GM23338 (cell line): ENCODE results near the gene CNOT6L. TPM values are rescaled to one million over a fixed set of nuclear protein-coding genes. Genes with fewer than 3 reads are reported as not detected.

Source experiments
- ATAC-seq: fragments of 200-7000 bp; cut with Tn5 transposase; 3 replicates; pipeline ENCODE4 v1.9.1; 2020
- DNase-seq: peaks from one replicate; pipeline ENCODE4 v3.0.0-alpha.2; 2015; ENCODE audit warnings: low spot score
- H2AFZ ChIP-seq: fragments of 200-600 bp; sonication (generic); 2 replicates; pipeline ENCODE4 v1.8.0; 2016; ENCODE audit warnings: antibody characterized with exemption, mild to moderate bottlenecking, moderate library complexity
- H3F3A ChIP-seq: fragments of 200-600 bp; sonication (generic); replicated peaks from 2 replicates; pipeline ENCODE4 v1.8.0; 2017; ENCODE audit warnings: antibody characterized with exemption, mixed run types, low read depth
- H3K27ac ChIP-seq: fragments of 200-600 bp; sonication (generic); 2 replicates; pipeline ENCODE4 v1.6.1; 2016; ENCODE audit warnings: low read depth
- H3K27me3 ChIP-seq: fragments of 200-600 bp; sonication (generic); 2 replicates; pipeline ENCODE4 v1.8.0; 2016; ENCODE audit warnings: mild to moderate bottlenecking, mixed run types, moderate library complexity; ENCODE audit not compliant: insufficient read depth
- H3K36me3 ChIP-seq: fragments of 200-600 bp; sonication (generic); 2 replicates; pipeline ENCODE4 v1.8.0; 2016; ENCODE audit warnings: mild to moderate bottlenecking; ENCODE audit not compliant: insufficient read depth
- H3K4me1 ChIP-seq: fragments of 200-600 bp; sonication (generic); 2 replicates; pipeline ENCODE4 v1.8.0; 2016; ENCODE audit warnings: mild to moderate bottlenecking, moderate library complexity; ENCODE audit not compliant: insufficient read depth
- H3K4me2 ChIP-seq: fragments of 200-600 bp; sonication (generic); 2 replicates; pipeline ENCODE4 v1.7.1; 2017; ENCODE audit warnings: mixed run types
- H3K4me3 ChIP-seq: fragments of 200-600 bp; sonication (generic); 2 replicates; pipeline ENCODE4 v1.6.1; 2016; ENCODE audit warnings: mixed run types
- H3K79me2 ChIP-seq: fragments of 200-600 bp; sonication (generic); replicated peaks from 2 replicates; pipeline ENCODE4 v1.8.0; 2017; ENCODE audit warnings: mild to moderate bottlenecking; ENCODE audit not compliant: insufficient read depth
- H3K9me2 ChIP-seq: fragments of 200-600 bp; sonication (generic); 2 replicates; pipeline ENCODE4 v1.8.0; 2017; ENCODE audit not compliant: insufficient read depth
- H4K20me1 ChIP-seq: fragments of 200-600 bp; sonication (generic); replicated peaks from 2 replicates; pipeline ENCODE4 v1.8.0; 2017; ENCODE audit warnings: mild to moderate bottlenecking; ENCODE audit not compliant: insufficient read depth
- H3K27ac Mint-ChIP-seq: 2 replicates; pipeline ENCODE4 v1.8.0; 2020; ENCODE audit warnings: inconsistent platforms, mild to moderate bottlenecking, moderate library complexity, mixed read lengths
- H3K27me3 Mint-ChIP-seq: 3 replicates; pipeline ENCODE4 v1.8.0; 2022; ENCODE audit warnings: low read depth, mild to moderate bottlenecking, moderate library complexity, mixed read lengths, inconsistent platforms; ENCODE audit not compliant: insufficient read depth, poor library complexity
- H3K36me3 Mint-ChIP-seq: 3 replicates; pipeline ENCODE4 v1.8.0; 2021; ENCODE audit warnings: low read depth, mild to moderate bottlenecking, inconsistent platforms, moderate library complexity, mixed read lengths
- H3K4me1 Mint-ChIP-seq: 3 replicates; pipeline ENCODE4 v1.8.0; 2020; ENCODE audit warnings: mild to moderate bottlenecking, inconsistent platforms, mixed read lengths
- H3K4me3 Mint-ChIP-seq: 3 replicates; pipeline ENCODE4 v1.8.0; 2021; ENCODE audit warnings: moderate library complexity, mild to moderate bottlenecking, inconsistent platforms, mixed read lengths
- H3K9me3 Mint-ChIP-seq: 3 replicates; pipeline ENCODE4 v1.8.0; 2020; ENCODE audit warnings: moderate library complexity, mild to moderate bottlenecking, inconsistent platforms, mixed read lengths
- CREB1 ChIP-seq: fragments of 250-450 bp; sonication (Bioruptor Pico); IDR thresholded peaks from 2 replicates; pipeline ENCODE4 v1.5.0; 2020; ENCODE audit warnings: low read depth, mild to moderate bottlenecking, moderate library complexity
- EZH2 ChIP-seq: fragments of 200-600 bp; sonication (generic); IDR thresholded peaks from one replicate; pipeline ENCODE4 v1.8.0; 2017; ENCODE audit warnings: antibody characterized with exemption, mild to moderate bottlenecking, low read depth; ENCODE audit not compliant: unreplicated experiment
- EZH2phosphoT487 ChIP-seq: fragments of 200-600 bp; sonication (generic); IDR thresholded peaks from one replicate; pipeline ENCODE4 v1.8.1; 2018; ENCODE audit warnings: antibody characterized with exemption; ENCODE audit not compliant: unreplicated experiment
- NANOG ChIP-seq: IDR thresholded peaks from 2 replicates; pipeline ENCODE4 v1.6.1; 2016; ENCODE audit warnings: antibody characterized with exemption, borderline replicate concordance
- POLR2AphosphoS5 ChIP-seq: IDR thresholded peaks from 2 replicates; pipeline ENCODE4 v1.6.1; 2016; ENCODE audit warnings: antibody characterized with exemption, low read depth
- STAT1 ChIP-seq: IDR thresholded peaks from one replicate; pipeline ENCODE4 v1.6.1; 2016; ENCODE audit warnings: antibody characterized with exemption; ENCODE audit not compliant: unreplicated experiment
- ZNF331 ChIP-seq: fragments of 250-450 bp; sonication (Bioruptor Pico); IDR thresholded peaks from 2 replicates; pipeline ENCODE4 v1.5.0; 2020; ENCODE audit warnings: low read depth, mild to moderate bottlenecking, moderate library complexity
- polyA plus RNA-seq: library from polyadenylated mRNA; unstranded; fragments of >200 nt; fragmentation: Nextera tagmentation; extraction: Ambion mirVana; gene quantifications from 2 replicates; pipeline ENCODE4 v1.2.1, GENCODE V29; 2016
- total RNA-seq: library from RNA; depleted of rRNA; stranded (reverse); fragments of >200 nt; shearing (Covaris generic); gene quantifications from 2 replicates; pipeline ENCODE4 v1.2.3, GENCODE V29; 2014
- TF ChIP-seq, protein P1 (sequence below): fragments of 250-450 bp; sonication (Bioruptor Pico); IDR thresholded peaks from 2 replicates; pipeline ENCODE4 v1.5.0; 2020; ENCODE audit warnings: mild to moderate bottlenecking, moderate library complexity
- TF ChIP-seq, protein P2 (sequence below), 2 experiments: fragments of 200-600 bp in 1 of 2; sonication (generic) in 1 of 2; conservative IDR thresholded peaks; 2 replicates each; pipeline versions ENCODE4 v1.5.1 to v1.6.1; 2016 to 2017; ENCODE audit warnings: antibody characterized with exemption in 2 of 2, low read depth in 2 of 2, mild to moderate bottlenecking in 2 of 2, moderate library complexity in 1 of 2

Gene CNOT6L
- total and polyA plus RNA-seq, 2 experiments from 2014 or later, result 3.2 to 13.9 TPM

DNA sequence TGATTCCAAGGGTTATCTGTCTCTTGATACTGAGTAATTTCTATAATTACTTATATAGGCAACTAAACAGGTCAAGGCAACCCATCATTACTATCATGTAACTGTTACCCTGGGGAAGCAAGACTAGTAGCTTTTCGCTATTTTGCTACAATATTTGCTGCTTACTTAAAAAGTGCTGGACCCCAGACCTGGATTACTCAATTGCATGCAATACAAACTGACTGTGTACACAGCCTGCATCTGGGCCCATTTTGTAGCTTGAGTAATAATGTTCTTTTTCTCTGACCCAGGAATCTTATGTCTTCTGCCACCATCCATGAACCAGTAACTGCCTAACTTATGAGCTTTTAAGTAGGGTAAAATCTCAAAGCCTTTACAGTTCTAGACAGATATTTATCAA lies 53.4 kb downstream of the CNOT6L start (continued):
- TF ChIP-seq, protein P1, sequence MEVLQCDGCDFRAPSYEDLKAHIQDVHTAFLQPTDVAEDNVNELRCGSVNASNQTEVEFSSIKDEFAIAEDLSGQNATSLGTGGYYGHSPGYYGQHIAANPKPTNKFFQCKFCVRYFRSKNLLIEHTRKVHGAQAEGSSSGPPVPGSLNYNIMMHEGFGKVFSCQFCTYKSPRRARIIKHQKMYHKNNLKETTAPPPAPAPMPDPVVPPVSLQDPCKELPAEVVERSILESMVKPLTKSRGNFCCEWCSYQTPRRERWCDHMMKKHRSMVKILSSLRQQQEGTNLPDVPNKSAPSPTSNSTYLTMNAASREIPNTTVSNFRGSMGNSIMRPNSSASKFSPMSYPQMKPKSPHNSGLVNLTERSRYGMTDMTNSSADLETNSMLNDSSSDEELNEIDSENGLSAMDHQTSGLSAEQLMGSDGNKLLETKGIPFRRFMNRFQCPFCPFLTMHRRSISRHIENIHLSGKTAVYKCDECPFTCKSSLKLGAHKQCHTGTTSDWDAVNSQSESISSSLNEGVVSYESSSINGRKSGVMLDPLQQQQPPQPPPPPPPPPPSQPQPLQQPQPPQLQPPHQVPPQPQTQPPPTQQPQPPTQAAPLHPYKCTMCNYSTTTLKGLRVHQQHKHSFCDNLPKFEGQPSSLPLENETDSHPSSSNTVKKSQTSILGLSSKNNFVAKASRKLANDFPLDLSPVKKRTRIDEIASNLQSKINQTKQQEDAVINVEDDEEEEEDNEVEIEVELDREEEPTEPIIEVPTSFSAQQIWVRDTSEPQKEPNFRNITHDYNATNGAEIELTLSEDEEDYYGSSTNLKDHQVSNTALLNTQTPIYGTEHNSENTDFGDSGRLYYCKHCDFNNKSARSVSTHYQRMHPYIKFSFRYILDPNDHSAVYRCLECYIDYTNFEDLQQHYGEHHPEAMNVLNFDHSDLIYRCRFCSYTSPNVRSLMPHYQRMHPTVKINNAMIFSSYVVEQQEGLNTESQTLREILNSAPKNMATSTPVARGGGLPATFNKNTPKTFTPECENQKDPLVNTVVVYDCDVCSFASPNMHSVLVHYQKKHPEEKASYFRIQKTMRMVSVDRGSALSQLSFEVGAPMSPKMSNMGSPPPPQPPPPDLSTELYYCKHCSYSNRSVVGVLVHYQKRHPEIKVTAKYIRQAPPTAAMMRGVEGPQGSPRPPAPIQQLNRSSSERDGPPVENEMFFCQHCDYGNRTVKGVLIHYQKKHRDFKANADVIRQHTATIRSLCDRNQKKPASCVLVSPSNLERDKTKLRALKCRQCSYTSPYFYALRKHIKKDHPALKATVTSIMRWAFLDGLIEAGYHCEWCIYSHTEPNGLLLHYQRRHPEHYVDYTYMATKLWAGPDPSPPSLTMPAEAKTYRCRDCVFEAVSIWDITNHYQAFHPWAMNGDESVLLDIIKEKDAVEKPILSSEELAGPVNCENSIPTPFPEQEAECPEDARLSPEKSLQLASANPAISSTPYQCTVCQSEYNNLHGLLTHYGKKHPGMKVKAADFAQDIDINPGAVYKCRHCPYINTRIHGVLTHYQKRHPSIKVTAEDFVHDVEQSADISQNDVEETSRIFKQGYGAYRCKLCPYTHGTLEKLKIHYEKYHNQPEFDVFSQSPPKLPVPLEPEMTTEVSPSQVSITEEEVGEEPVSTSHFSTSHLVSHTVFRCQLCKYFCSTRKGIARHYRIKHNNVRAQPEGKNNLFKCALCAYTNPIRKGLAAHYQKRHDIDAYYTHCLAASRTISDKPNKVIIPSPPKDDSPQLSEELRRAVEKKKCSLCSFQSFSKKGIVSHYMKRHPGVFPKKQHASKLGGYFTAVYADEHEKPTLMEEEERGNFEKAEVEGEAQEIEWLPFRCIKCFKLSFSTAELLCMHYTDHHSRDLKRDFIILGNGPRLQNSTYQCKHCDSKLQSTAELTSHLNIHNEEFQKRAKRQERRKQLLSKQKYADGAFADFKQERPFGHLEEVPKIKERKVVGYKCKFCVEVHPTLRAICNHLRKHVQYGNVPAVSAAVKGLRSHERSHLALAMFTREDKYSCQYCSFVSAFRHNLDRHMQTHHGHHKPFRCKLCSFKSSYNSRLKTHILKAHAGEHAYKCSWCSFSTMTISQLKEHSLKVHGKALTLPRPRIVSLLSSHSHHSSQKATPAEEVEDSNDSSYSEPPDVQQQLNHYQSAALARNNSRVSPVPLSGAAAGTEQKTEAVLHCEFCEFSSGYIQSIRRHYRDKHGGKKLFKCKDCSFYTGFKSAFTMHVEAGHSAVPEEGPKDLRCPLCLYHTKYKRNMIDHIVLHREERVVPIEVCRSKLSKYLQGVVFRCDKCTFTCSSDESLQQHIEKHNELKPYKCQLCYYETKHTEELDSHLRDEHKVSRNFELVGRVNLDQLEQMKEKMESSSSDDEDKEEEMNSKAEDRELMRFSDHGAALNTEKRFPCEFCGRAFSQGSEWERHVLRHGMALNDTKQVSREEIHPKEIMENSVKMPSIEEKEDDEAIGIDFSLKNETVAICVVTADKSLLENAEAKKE (CRISPR knock-in tag), result no peak
- no peak for TF ChIP-seq EZH2phosphoT487

DNA sequence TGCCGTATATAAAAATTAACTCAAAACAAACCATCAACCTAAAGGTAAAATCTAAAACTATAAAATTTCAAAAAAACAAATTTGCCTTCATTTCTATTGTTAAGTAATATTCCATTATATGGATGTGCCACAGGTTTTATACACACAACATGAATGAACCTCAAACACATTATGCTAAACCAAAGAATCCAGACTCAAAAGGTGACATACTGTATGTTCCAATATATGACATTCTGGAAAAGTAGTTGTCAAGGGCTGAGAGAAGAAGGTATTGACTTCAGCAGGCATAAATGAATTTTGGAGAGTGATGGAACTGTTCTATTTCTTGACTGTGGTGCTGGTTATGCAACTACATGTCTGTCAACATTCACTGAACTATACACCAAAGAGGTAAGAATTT lies 56.6 kb downstream of the CNOT6L start:
- no peaks in the 10 kb centered on the region for H3K4me1 ChIP-seq
- H3K36me3 ChIP-seq, result no peaks in the 10 kb centered on the region
- H3K4me3 ChIP-seq, result no peak overlapping the region
- H3K27ac ChIP-seq, result no peak overlapping the region
- Mint-ChIP-seq H3K4me1 (no peaks in the 10 kb centered on the region), H3K27ac (no peak overlapping the region), H3K36me3 (peaks cover 21% of the 10 kb centered on the region; the same call in 2 of the 3 replicates), H3K9me3 (peaks cover 17% of the 10 kb centered on the region), H3K27me3 (no peaks in the 10 kb centered on the region), H3K4me3 (no peak overlapping the region)
- no peaks in the 10 kb centered on the region for H4K20me1 ChIP-seq
- H3K4me2 ChIP-seq, result no peak overlapping the region
- no peaks in the 10 kb centered on the region for H3K27me3 ChIP-seq
- no peak overlapping the region for H2AFZ ChIP-seq
- ATAC-seq, result no peak
- H3K79me2 ChIP-seq, result no peaks in the 10 kb centered on the region
- H3K9me2 ChIP-seq, result no peaks in the 10 kb centered on the region
- H3F3A ChIP-seq, result no peaks in the 10 kb centered on the region
- no peak for DNase-seq
- no peak for TF ChIP-seq ZNF331 (CRISPR knock-in tag)
- no peak for TF ChIP-seq STAT1
- no peak for TF ChIP-seq EZH2
- TF ChIP-seq NANOG, result no peak
- TF ChIP-seq, protein P1 (CRISPR knock-in tag), result no peak
- no peak for TF ChIP-seq CREB1 (CRISPR knock-in tag)
- TF ChIP-seq, protein P2, sequence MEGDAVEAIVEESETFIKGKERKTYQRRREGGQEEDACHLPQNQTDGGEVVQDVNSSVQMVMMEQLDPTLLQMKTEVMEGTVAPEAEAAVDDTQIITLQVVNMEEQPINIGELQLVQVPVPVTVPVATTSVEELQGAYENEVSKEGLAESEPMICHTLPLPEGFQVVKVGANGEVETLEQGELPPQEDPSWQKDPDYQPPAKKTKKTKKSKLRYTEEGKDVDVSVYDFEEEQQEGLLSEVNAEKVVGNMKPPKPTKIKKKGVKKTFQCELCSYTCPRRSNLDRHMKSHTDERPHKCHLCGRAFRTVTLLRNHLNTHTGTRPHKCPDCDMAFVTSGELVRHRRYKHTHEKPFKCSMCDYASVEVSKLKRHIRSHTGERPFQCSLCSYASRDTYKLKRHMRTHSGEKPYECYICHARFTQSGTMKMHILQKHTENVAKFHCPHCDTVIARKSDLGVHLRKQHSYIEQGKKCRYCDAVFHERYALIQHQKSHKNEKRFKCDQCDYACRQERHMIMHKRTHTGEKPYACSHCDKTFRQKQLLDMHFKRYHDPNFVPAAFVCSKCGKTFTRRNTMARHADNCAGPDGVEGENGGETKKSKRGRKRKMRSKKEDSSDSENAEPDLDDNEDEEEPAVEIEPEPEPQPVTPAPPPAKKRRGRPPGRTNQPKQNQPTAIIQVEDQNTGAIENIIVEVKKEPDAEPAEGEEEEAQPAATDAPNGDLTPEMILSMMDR (conservative IDR thresholded peaks at IDR 0.05; ENCODE audit: low read depth in 2 of 2), result no peak
- no peak for TF ChIP-seq EZH2phosphoT487
- no peak for TF ChIP-seq POLR2AphosphoS5
